K562 (cell line): ENCODE results near the gene TMPRSS7. TPM values are rescaled to one million over a fixed set of nuclear protein-coding genes. Genes with fewer than 3 reads are reported as not detected.
A peak's percentile ranks its signal among the peaks of the same experiment; 100 is the strongest.

Experiments used
- ATAC-seq: fragments of 200-7000 bp; cut with Tn5 transposase; 3 replicates; pipeline ENCODE4 v1.9.1; 2020; ENCODE audit warnings: moderate library complexity
- BruUV-seq: library from RNA; stranded (reverse); fragments of 400-500 nt; replicated peaks from 2 replicates; lab custom pipeline; 2021; lab: Mats Ljungman, UMichigan
- CTCF ChIA-PET: fragments of 300-600 bp; formaldehyde crosslinking; extraction: SDS; loops from one replicate; lab custom pipeline; 2021; ENCODE audit warnings: low intra/inter-chr PET ratio; lab: Yijun Ruan, JAX
- POLR2A ChIA-PET: fragments of 300-600, 350-650 bp; sonication (Branson Sonifier 250); formaldehyde crosslinking; extraction: SDS; loops from one replicate; lab custom pipeline; 2021; ENCODE audit warnings: antibody characterized with exemption, inconsistent platforms; lab: Yijun Ruan, JAX
- DNase-seq, 4 experiments: peaks; one replicate each; pipeline versions ENCODE4 v3.0.0 to v3.0.0-alpha.2; 2011 to 2018; ENCODE audit warnings: low spot score in 3 of 4, mixed read lengths in 3 of 4; ENCODE audit errors: extremely low read depth in 1 of 4
- FAIRE-seq: peaks from 2 replicates; lab custom pipeline; 2011; peaks lifted over from hg19 to GRCh38; lab: Jason Lieb, UNC
- H2AFZ ChIP-seq: 2 replicates; pipeline ENCODE4 v1.6.0; 2011; ENCODE audit warnings: low read depth, low read length, control low read depth, inconsistent platforms
- H3K27ac ChIP-seq: fragments of 200-600 bp; 3 replicates; pipeline ENCODE4 v1.8.0; 2011; ENCODE audit warnings: low read depth, mild to moderate bottlenecking, control low read depth, inconsistent platforms, low read length, moderate library complexity, mixed read lengths; ENCODE audit errors: extremely low read depth
- H3K27me3 ChIP-seq, 2 experiments: fragments of 300-600 bp in 1 of 2; 2 replicates in 1 of 2; 3 replicates in 1 of 2; pipeline versions ENCODE4 v1.6.0 to v1.8.0; 2011; ENCODE audit warnings: inconsistent platforms in 2 of 2, low read length in 2 of 2, mild to moderate bottlenecking in 1 of 2, mixed read lengths in 1 of 2, moderate library complexity in 1 of 2; ENCODE audit not compliant: control insufficient read depth in 2 of 2, insufficient read depth in 2 of 2
- H3K36me3 ChIP-seq: fragments of 300-600 bp; 3 replicates; pipeline ENCODE4 v1.8.0; 2011; ENCODE audit warnings: mild to moderate bottlenecking, low read length, inconsistent platforms; ENCODE audit not compliant: control insufficient read depth, insufficient read depth
- H3K4me1 ChIP-seq, 2 experiments: fragments of 200-600 bp in 1 of 2; replicated peaks in 1 of 2; 2 replicates in 1 of 2; 3 replicates in 1 of 2; pipeline versions ENCODE4 v1.5.1 to v1.8.0; 2011; ENCODE audit warnings: inconsistent platforms in 2 of 2, low read length in 2 of 2, mild to moderate bottlenecking in 1 of 2, mixed read lengths in 1 of 2, moderate library complexity in 1 of 2; ENCODE audit not compliant: control insufficient read depth in 2 of 2, insufficient read depth in 2 of 2
- H3K4me2 ChIP-seq: 2 replicates; pipeline ENCODE4 v1.6.1; 2011; ENCODE audit warnings: low read length, control low read depth, inconsistent platforms, mixed read lengths; ENCODE audit not compliant: insufficient read depth
- H3K4me3 ChIP-seq: fragments of 200-600 bp; sonication (generic), shearing (Covaris generic); 2 replicates; pipeline ENCODE4 v1.5.1; 2016; ENCODE audit warnings: control low read depth, inconsistent platforms
- H3K79me2 ChIP-seq: fragments of 200-600 bp; 3 replicates; pipeline ENCODE4 v1.8.0; 2011; ENCODE audit warnings: low read length, inconsistent platforms; ENCODE audit not compliant: control insufficient read depth, insufficient read depth
- H3K9ac ChIP-seq, 2 experiments: 2 replicates each; pipeline versions ENCODE4 v1.6.0 to v1.6.1; 2011; ENCODE audit warnings: low read depth in 2 of 2, low read length in 2 of 2, control low read depth in 1 of 2, inconsistent platforms in 1 of 2, mild to moderate bottlenecking in 1 of 2, mixed read lengths in 1 of 2; ENCODE audit not compliant: insufficient read depth in 1 of 2
- H3K9me1 ChIP-seq: one replicate; pipeline ENCODE4 v1.6.0; 2011; ENCODE audit warnings: inconsistent platforms, mild to moderate bottlenecking, low read length, moderate library complexity; ENCODE audit not compliant: control insufficient read depth, insufficient read depth
- H3K9me3 ChIP-seq: replicated peaks from 2 replicates; pipeline ENCODE4 v1.5.1; 2011; ENCODE audit warnings: low read depth, low read length, inconsistent platforms; ENCODE audit not compliant: control insufficient read depth, insufficient read depth
- H4K20me1 ChIP-seq: replicated peaks from 2 replicates; pipeline ENCODE4 v1.6.1; 2011; ENCODE audit warnings: low read length, inconsistent platforms, mixed read lengths; ENCODE audit not compliant: control insufficient read depth, insufficient read depth
- CBFB ChIP-seq: sonication (generic); formaldehyde crosslinking; IDR thresholded peaks from 2 replicates; pipeline ENCODE4 v1.4.0; 2020; ENCODE audit warnings: mild to moderate bottlenecking, missing genetic modification reagents
- CREM ChIP-seq: IDR thresholded peaks from 2 replicates; pipeline ENCODE4 v1.6.1; 2014; ENCODE audit warnings: antibody characterized with exemption, low read depth
- E2F3 ChIP-seq: fragments of 250-450 bp; sonication (Bioruptor Pico); IDR thresholded peaks from 2 replicates; pipeline ENCODE4 v1.4.0; 2020; ENCODE audit warnings: mild to moderate bottlenecking
- FOXM1 ChIP-seq, 2 experiments: fragments of 450-650 bp in 1 of 2; sonication (generic) in 1 of 2; formaldehyde crosslinking in 1 of 2; IDR thresholded peaks; 2 replicates each; pipeline versions ENCODE4 v1.6.1 to v1.9.0; 2017 to 2022; ENCODE audit warnings: low read depth in 2 of 2, mild to moderate bottlenecking in 2 of 2, missing genetic modification reagents in 1 of 2, moderate library complexity in 1 of 2
- HMG20A ChIP-seq: fragments of 450-650 bp; formaldehyde crosslinking; conservative IDR thresholded peaks from 2 replicates; pipeline ENCODE4 v1.4.0; 2020; ENCODE audit warnings: mild to moderate bottlenecking, mixed read lengths
- HNRNPL ChIP-seq: fragments of 200-400 bp; formaldehyde crosslinking; IDR thresholded peaks from 2 replicates; pipeline ENCODE4 v1.6.1; 2017; ENCODE audit warnings: low read depth, mild to moderate bottlenecking, low read length
- MCM3 ChIP-seq: fragments of 450-650 bp; IDR thresholded peaks from 2 replicates; pipeline ENCODE4 v1.6.1; 2016
- MTA2 ChIP-seq: fragments of 450-650 bp; IDR thresholded peaks from 2 replicates; pipeline ENCODE4 v1.6.1; 2016; ENCODE audit warnings: low read depth
- NONO ChIP-seq, 2 experiments: fragments of 200-400 bp in 1 of 2; fragments of 450-650 bp in 1 of 2; formaldehyde crosslinking in 1 of 2; IDR thresholded peaks; 2 replicates each; pipeline ENCODE4 v1.6.1; 2017; ENCODE audit warnings: low read depth in 2 of 2, mild to moderate bottlenecking in 2 of 2, moderate library complexity in 2 of 2, low read length in 1 of 2
- NR1H2 ChIP-seq: sonication (generic); formaldehyde crosslinking; IDR thresholded peaks from 2 replicates; pipeline ENCODE4 v1.4.0; 2020; ENCODE audit warnings: mild to moderate bottlenecking, missing genetic modification reagents
- PRDM10 ChIP-seq: fragments of 450-650 bp; IDR thresholded peaks from 2 replicates; pipeline ENCODE4 v1.6.1; 2018; ENCODE audit not compliant: partially characterized antibody
- ZBTB34 ChIP-seq: fragments of 250-450 bp; sonication (Bioruptor Pico); IDR thresholded peaks from 2 replicates; pipeline ENCODE4 v1.8.0; 2021; ENCODE audit warnings: mild to moderate bottlenecking, moderate library complexity
- ZKSCAN3 ChIP-seq: fragments of 250-450 bp; sonication (Bioruptor Pico); IDR thresholded peaks from 2 replicates; pipeline ENCODE4 v1.4.0; 2020
- ZNF165 ChIP-seq: fragments of 250-450 bp; sonication (Bioruptor Pico); IDR thresholded peaks from 2 replicates; pipeline ENCODE4 v1.4.0; 2020; ENCODE audit warnings: borderline replicate concordance
- ZNF57 ChIP-seq: fragments of 450-650 bp; formaldehyde crosslinking; IDR thresholded peaks from 2 replicates; pipeline ENCODE4 v1.4.0; 2020; ENCODE audit warnings: mild to moderate bottlenecking, moderate library complexity
- ZNF717 ChIP-seq: fragments of 250-450 bp; sonication (Bioruptor Pico); IDR thresholded peaks from 2 replicates; pipeline ENCODE4 v1.5.0; 2021
- whole genome bisulfite sequencing: fragments of 100-300 bp; shearing (Covaris generic); methylation state at CpG from one replicate; pipeline ENCODE4 v1.1.6; 2016; ENCODE audit warnings: low coverage, mixed read lengths; ENCODE audit not compliant: insufficient coverage; ENCODE audit errors: missing lambda C conversion rate; 5-methylcytosine and 5-hydroxymethylcytosine counted together
- in situ Hi-C: fragments of 300-500 bp; cut with MboI; formaldehyde crosslinking; loops from 4 replicates; pipeline ENCODE4 v1.15.0; 2018; ENCODE audit warnings: inconsistent platforms, mixed read lengths
- intact Hi-C: fragments of 100-400 bp; cut with micrococcal nuclease; formaldehyde crosslinking; loops from 2 replicates; pipeline ENCODE4 v1.14.2; 2022
- polyA plus RNA-seq, 8 experiments: library from polyadenylated mRNA; depleted of rRNA in 4 of 8; stranded (reverse) in 5 of 8; unstranded in 3 of 8; fragments of >200 nt; fragmentation: Nextera tagmentation in 2 of 8; fragmentation: Illumina TruSeq in 1 of 8; extraction: Ambion mirVana in 2 of 8; extraction: Trizol in 1 of 8; gene quantifications; 2 replicates each; pipeline versions ENCODE4 v1.2.1 to v1.2.3, GENCODE V29; 2011 to 2014; ENCODE audit warnings: inconsistent platforms in 1 of 8, missing spikeins in 1 of 8
- total RNA-seq, 7 experiments: library from RNA; depleted of rRNA in 6 of 7; stranded (reverse); fragments of >200 nt in 6 of 7; fragmentation: Illumina TruSeq in 2 of 7; extraction: Trizol in 2 of 7; gene quantifications; 2 replicates each; pipeline versions ENCODE4 v1.2.1 to v1.2.3, GENCODE V29; 2011 to 2021; ENCODE audit warnings: low replicate concordance in 1 of 7

Gene TMPRSS7
- total and polyA plus RNA-seq, 9 of the 15 experiments (the other 6 are each of a cell fraction or from before 2014, with no cell fraction given), result not detected

- TF ChIP-seq NR1H2 (no peak), ZNF57 (CRISPR knock-in tag) (no peak)
Measured at GRCh38 chr3:112086076-112086854, 51.7 kb downstream of the TMPRSS7 start, which contains the start of gene C3orf52 (continued).

GRCh38 chr3:112086875-112087524 lies 52.5 kb downstream of the TMPRSS7 start:
- Histone ChIP-seq H3K79me2 (no peaks in the 10 kb centered on the region), H3K4me3 (peak overlapping the region; percentile 45), H4K20me1 (no peaks in the 10 kb centered on the region), H3K4me1 (peaks cover 5 to 13% of the 10 kb centered on the region in 2 experiments; a peak in 4 of 5 replicates), H3K36me3 (no peaks in the 10 kb centered on the region), H2AFZ (peak overlapping the region; percentile 96), H3K27me3 (no peaks in the 10 kb centered on the region), H3K9me1 (no peaks in the 10 kb centered on the region), H3K4me2 (peak overlapping the region; percentile 73), H3K9ac (peak overlapping the region; percentile 69 to 93), H3K9me3 (no peaks in the 10 kb centered on the region), H3K27ac (peak overlapping the region; percentile 65; the same call in 2 of the 3 replicates)
- ATAC-seq (peak; percentile 19; the same call in 2 of the 3 replicates), FAIRE-seq (no peak), DNase-seq (peak in 2 of 4 experiments; percentile 8)
- BruUV-seq, result no TSS peak
- in situ Hi-C loops (no loop called here), intact Hi-C loops (no loop called here)
- WGBS, result 18% methylated on average over 1 of the region's 14 CpGs
- CTCF ChIA-PET, result no interaction called here
- POLR2A ChIA-PET, result interaction anchor here (0.7 kb wide), 1 partner anchor 168 kb away, joined by 3 read pairs; no protein-coding TSS in a partner anchor
- no peak for TF ChIP-seq NONO (IDR thresholded peaks at IDR 0.05; ENCODE audit: low read depth in 2 of 2, low read length in 1 of 2)
- TF ChIP-seq HMG20A (CRISPR knock-in tag), result no peak
- no peak for TF ChIP-seq E2F3 (CRISPR knock-in tag)
- no peak for TF ChIP-seq MTA2
- TF ChIP-seq MCM3, result no peak
- no peak for TF ChIP-seq ZNF717
- no peak for TF ChIP-seq CREM
- TF ChIP-seq FOXM1 (IDR thresholded peaks at IDR 0.05; ENCODE audit: low read depth), result no peak
- no peak for TF ChIP-seq FOXM1 (CRISPR knock-in tag; IDR thresholded peaks at IDR 0.05; ENCODE audit: low read depth)
- no peak for TF ChIP-seq ZBTB34 (CRISPR knock-in tag)
- TF ChIP-seq ZKSCAN3 (CRISPR knock-in tag), result no peak
- TF ChIP-seq HNRNPL, result no peak
- TF ChIP-seq CBFB (CRISPR knock-in tag), result no peak
- TF ChIP-seq PRDM10, result no peak
- TF ChIP-seq ZNF165 (CRISPR knock-in tag), result no peak
